WTC11 (cell line): Measurements from ENCODE around the gene ARHGAP8. TPM values are rescaled to one million over a fixed set of nuclear protein-coding genes. Genes with fewer than 3 reads are reported as not detected.

Experiments used
- ATAC-seq: fragments of 200-7000 bp; cut with Tn5 transposase; 2 replicates; pipeline ENCODE4 v1.10.0; 2021; ENCODE audit warnings: mild to moderate bottlenecking, moderate library complexity
- CTCF ChIA-PET: fragments of 300-600 bp; sonication (Branson Sonifier 250); formaldehyde crosslinking; loops from one replicate; lab custom pipeline; 2021; ENCODE audit warnings: antibody characterized with exemption; lab: Charles Lee
- POLR2A ChIA-PET: fragments of 350-600 bp; sonication (Branson Sonifier 250); formaldehyde crosslinking; loops from one replicate; lab custom pipeline; 2021; ENCODE audit warnings: antibody characterized with exemption; lab: Charles Lee
- DNase-seq: peaks from one replicate; pipeline ENCODE4 v3.0.0; 2021; ENCODE audit warnings: low spot score
- H3K27ac Mint-ChIP-seq: 2 replicates; pipeline ENCODE4 v1.8.0; 2021; ENCODE audit warnings: mixed read lengths
- H3K27me3 Mint-ChIP-seq: 2 replicates; pipeline ENCODE4 v1.8.0; 2021; ENCODE audit warnings: low read depth, mild to moderate bottlenecking, moderate library complexity, mixed read lengths
- H3K36me3 Mint-ChIP-seq: 2 replicates; pipeline ENCODE4 v1.8.0; 2021; ENCODE audit warnings: mixed read lengths
- H3K4me1 Mint-ChIP-seq: 2 replicates; pipeline ENCODE4 v1.8.0; 2022; ENCODE audit warnings: mixed read lengths
- H3K4me3 Mint-ChIP-seq: 2 replicates; pipeline ENCODE4 v1.8.0; 2021; ENCODE audit warnings: mild to moderate bottlenecking, moderate library complexity, mixed read lengths
- H3K9me3 Mint-ChIP-seq: 2 replicates; pipeline ENCODE4 v1.8.0; 2021; ENCODE audit warnings: mixed read lengths
- FOXK1 ChIP-seq: sonication (generic); formaldehyde crosslinking; IDR thresholded peaks from 2 replicates; pipeline ENCODE4 v1.8.0; 2022; ENCODE audit warnings: mild to moderate bottlenecking, moderate library complexity, missing genetic modification reagents
- FOXP1 ChIP-seq: sonication (generic); formaldehyde crosslinking; IDR thresholded peaks from 2 replicates; pipeline ENCODE4 v1.8.0; 2022; ENCODE audit warnings: missing genetic modification reagents, mild to moderate bottlenecking, moderate library complexity, borderline replicate concordance
- MAX ChIP-seq: sonication (generic); formaldehyde crosslinking; IDR thresholded peaks from 2 replicates; pipeline ENCODE4 v1.8.0; 2022; ENCODE audit warnings: mild to moderate bottlenecking, missing genetic modification reagents
- NFYB ChIP-seq: sonication (generic); formaldehyde crosslinking; conservative IDR thresholded peaks from 2 replicates; pipeline ENCODE4 v1.8.0; 2022; ENCODE audit warnings: low read depth, missing genetic modification reagents
- NR3C1 ChIP-seq: sonication (generic); formaldehyde crosslinking; conservative IDR thresholded peaks from 2 replicates; pipeline ENCODE4 v1.8.1; 2023; ENCODE audit warnings: low read depth, mild to moderate bottlenecking, missing genetic modification reagents
- SP1 ChIP-seq: sonication (generic); formaldehyde crosslinking; conservative IDR thresholded peaks from 2 replicates; pipeline ENCODE4 v1.8.1; 2022; ENCODE audit warnings: missing genetic modification reagents
- TEAD4 ChIP-seq: sonication (generic); formaldehyde crosslinking; IDR thresholded peaks from 2 replicates; pipeline ENCODE4 v1.8.0; 2022; ENCODE audit warnings: mild to moderate bottlenecking, missing genetic modification reagents
- USF2 ChIP-seq: sonication (generic); formaldehyde crosslinking; IDR thresholded peaks from 2 replicates; pipeline ENCODE4 v1.8.1; 2023; ENCODE audit warnings: mild to moderate bottlenecking, missing genetic modification reagents, moderate library complexity
- ZNF121 ChIP-seq: sonication (generic); formaldehyde crosslinking; IDR thresholded peaks from 2 replicates; pipeline ENCODE4 v1.8.0; 2023; ENCODE audit warnings: missing genetic modification reagents
- ZNF317 ChIP-seq: sonication (generic); formaldehyde crosslinking; IDR thresholded peaks from 2 replicates; pipeline ENCODE4 v1.8.1; 2023; ENCODE audit warnings: low read depth, mild to moderate bottlenecking, moderate library complexity, missing genetic modification reagents, borderline replicate concordance
- total RNA-seq: library from RNA; stranded (reverse); gene quantifications from 3 replicates; pipeline ENCODE4 v1.2.3, GENCODE V29; 2021
- TF ChIP-seq, protein P1 (sequence below): sonication (generic); formaldehyde crosslinking; IDR thresholded peaks from 2 replicates; pipeline ENCODE4 v1.8.0; 2023; ENCODE audit warnings: mild to moderate bottlenecking, missing genetic modification reagents
- TF ChIP-seq, protein P2 (sequence below): fragments of 250-450 bp; sonication (Bioruptor Pico); conservative IDR thresholded peaks from 2 replicates; pipeline ENCODE4 v1.9.0; 2021; ENCODE audit warnings: mild to moderate bottlenecking
- TF ChIP-seq, protein P3 (sequence below): sonication (generic); formaldehyde crosslinking; IDR thresholded peaks from 2 replicates; pipeline ENCODE4 v1.8.0; 2022; ENCODE audit warnings: mild to moderate bottlenecking, missing genetic modification reagents
- TF ChIP-seq, protein P4 (sequence below): fragments of 250-450 bp; sonication (Bioruptor Pico); IDR thresholded peaks from 2 replicates; pipeline ENCODE4 v1.9.0; 2021; ENCODE audit warnings: moderate library complexity, mild to moderate bottlenecking, inconsistent platforms, borderline replicate concordance
- TF ChIP-seq, protein P5 (sequence below): fragments of 250-450 bp; sonication (Bioruptor Pico); IDR thresholded peaks from 2 replicates; pipeline ENCODE4 v1.9.0; 2021; ENCODE audit warnings: mild to moderate bottlenecking

The ARHGAP8 gene
- total RNA-seq, 1 experiment from 2014 or later, result 61.4 TPM

DNA sequence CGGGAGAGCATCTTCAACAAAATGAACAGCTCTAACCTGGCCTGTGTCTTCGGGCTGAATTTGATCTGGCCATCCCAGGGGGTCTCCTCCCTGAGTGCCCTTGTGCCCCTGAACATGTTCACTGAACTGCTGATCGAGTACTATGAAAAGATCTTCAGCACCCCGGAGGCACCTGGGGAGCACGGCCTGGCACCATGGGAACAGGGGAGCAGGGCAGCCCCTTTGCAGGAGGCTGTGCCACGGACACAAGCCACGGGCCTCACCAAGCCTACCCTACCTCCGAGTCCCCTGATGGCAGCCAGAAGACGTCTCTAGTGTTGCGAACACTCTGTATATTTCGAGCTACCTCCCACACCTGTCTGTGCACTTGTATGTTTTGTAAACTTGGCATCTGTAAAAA, 109.9 kb downstream of the ARHGAP8 start (continued):
- no peak for TF ChIP-seq NR3C1 (CRISPR knock-in tag)
- no peak for TF ChIP-seq ZNF317 (CRISPR knock-in tag)
- TF ChIP-seq MAX (CRISPR knock-in tag), result no peak

DNA sequence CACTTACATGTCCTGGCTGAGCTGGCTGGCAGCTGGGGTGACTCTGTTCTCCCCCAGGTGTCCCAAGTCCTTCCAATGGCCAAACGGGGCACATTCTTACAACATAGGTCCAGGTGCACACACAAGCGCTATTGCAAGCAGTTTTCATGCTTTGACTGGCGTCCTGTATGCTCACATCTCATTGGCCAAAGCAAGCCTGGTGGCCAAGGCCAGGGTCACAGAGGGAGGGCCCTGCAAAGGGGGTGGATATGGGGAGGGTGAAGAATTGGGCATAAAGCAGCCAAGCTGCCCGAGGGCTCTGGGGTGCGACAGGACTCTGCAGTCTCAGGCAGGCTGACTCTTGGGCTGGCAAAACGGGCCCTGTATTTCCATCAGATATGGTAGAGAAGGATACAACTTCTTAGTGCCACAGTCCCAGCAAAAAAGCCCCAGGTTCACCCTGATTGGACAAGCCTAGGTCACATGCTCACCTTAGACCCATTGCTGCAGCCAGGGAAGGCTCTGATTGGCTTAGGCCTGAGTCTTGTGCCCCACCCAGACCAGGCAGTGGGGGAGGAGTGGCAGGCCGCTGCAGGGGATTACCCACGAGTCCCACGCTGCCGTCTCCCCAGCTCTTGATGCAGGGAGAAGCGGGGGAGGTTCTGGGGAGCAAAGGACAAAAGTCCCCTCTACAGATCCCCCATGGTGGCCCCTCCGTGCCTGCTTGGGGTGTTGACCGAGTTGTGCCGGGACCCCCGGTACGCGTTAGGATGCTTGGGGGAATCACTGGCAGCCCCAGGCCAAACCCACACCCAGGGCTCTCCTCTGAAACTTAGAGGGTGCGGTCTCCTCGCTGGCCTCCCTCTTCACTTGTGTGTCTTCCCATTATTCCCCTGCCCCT, 110.8 kb downstream of the ARHGAP8 start:
- CTCF ChIA-PET, result no interaction called here
- H3K36me3 Mint-ChIP-seq, result peaks cover 8% of the 10 kb centered on the region
- peak; percentile 76 for ATAC-seq

DNA sequence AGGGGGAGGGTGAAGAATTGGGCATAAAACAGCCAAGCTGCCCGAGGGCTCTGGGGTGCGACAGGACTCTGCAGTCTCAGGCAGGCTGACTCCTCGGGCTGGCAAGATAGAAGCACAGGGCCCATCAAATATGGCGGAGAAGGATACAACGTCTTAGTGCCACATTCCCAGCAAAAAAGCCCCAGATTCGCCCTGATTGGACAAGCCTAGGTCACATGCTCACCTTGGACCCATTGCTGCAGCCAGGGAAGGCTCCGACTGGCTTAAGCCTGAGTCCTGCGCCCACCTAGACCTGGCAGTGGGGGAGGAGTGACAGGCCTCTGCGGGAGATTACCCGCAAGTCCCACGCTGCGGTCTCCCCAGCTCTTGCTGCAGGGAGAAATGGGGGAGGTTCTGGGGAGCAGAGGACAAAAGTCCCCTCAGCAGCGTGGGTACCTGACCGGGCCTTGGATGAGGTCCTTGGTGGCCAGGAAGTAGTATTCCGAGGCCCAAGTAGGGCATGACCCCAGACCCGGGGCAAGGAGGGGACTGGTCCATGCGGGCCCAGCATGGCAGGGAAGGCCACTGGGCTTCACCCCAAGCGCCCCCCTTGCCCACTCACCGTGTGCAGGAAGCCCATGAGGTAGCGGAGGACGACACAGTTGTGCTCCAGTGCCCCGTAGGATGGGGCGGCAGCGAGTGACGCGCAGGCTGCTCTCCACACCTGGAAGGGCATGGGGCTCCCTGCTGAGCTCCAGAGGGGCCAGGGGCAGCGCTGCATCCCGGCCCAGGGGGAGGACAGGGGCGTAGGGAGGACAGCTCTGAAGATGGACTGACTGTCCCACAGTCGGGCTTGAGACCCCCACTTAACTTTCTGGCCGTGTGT, 113.0 kb downstream of the ARHGAP8 start:
- no peak overlapping the region for H3K27ac Mint-ChIP-seq
- no peak overlapping the region for H3K4me3 Mint-ChIP-seq
- no peak for ATAC-seq
- ChIA-PET POLR2A (no interaction called here), CTCF (no interaction called here)
- no peak for DNase-seq
- no peaks in the 10 kb centered on the region; the same call in 1 of the 2 replicates for H3K27me3 Mint-ChIP-seq
- peaks cover 16% of the 10 kb centered on the region for H3K4me1 Mint-ChIP-seq
- TF ChIP-seq TEAD4 (no peak), FOXP1 (no peak), NFYB (CRISPR knock-in tag) (0 out of 2 replicates have a peak, but pooled peaks have one; percentile 6), ZNF121 (CRISPR knock-in tag) (no peak), USF2 (CRISPR knock-in tag) (peak; percentile 64)
- TF ChIP-seq, protein P1, sequence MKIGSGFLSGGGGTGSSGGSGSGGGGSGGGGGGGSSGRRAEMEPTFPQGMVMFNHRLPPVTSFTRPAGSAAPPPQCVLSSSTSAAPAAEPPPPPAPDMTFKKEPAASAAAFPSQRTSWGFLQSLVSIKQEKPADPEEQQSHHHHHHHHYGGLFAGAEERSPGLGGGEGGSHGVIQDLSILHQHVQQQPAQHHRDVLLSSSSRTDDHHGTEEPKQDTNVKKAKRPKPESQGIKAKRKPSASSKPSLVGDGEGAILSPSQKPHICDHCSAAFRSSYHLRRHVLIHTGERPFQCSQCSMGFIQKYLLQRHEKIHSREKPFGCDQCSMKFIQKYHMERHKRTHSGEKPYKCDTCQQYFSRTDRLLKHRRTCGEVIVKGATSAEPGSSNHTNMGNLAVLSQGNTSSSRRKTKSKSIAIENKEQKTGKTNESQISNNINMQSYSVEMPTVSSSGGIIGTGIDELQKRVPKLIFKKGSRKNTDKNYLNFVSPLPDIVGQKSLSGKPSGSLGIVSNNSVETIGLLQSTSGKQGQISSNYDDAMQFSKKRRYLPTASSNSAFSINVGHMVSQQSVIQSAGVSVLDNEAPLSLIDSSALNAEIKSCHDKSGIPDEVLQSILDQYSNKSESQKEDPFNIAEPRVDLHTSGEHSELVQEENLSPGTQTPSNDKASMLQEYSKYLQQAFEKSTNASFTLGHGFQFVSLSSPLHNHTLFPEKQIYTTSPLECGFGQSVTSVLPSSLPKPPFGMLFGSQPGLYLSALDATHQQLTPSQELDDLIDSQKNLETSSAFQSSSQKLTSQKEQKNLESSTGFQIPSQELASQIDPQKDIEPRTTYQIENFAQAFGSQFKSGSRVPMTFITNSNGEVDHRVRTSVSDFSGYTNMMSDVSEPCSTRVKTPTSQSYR (CRISPR knock-in tag), result no peak
- TF ChIP-seq, protein P2, sequence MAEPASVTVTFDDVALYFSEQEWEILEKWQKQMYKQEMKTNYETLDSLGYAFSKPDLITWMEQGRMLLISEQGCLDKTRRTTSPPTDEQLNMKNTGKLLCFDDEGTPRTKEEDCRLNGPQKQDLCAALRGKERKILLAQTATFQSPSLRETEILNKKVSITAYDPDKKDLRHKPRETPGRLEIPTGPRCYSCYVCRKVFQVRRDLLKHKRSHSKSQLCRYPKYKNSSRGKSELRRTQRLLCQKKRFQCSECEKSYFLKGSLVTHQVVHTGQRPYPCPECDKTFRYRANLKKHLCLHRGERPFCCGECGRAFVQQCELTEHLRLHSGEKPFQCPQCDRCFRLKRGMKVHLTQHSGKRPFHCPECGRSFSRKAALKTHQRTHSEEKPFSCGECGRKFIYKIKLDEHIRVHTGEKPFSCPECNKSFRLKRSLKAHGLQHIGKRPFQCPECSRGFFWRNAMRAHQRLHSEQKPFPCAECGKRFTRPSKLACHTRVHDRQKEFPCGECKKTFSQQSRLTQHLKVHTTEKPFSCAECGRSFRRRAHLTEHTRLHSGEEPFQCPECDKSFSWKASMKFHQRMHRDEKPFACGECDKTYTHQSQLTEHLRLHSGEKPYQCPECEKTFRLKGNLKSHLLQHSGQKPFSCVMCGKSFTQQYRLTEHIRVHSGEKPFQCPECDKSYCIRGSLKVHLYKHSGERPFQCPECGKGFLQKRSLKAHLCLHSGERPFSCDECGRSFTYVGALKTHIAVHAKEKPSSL, result no peak
- TF ChIP-seq, protein P3, sequence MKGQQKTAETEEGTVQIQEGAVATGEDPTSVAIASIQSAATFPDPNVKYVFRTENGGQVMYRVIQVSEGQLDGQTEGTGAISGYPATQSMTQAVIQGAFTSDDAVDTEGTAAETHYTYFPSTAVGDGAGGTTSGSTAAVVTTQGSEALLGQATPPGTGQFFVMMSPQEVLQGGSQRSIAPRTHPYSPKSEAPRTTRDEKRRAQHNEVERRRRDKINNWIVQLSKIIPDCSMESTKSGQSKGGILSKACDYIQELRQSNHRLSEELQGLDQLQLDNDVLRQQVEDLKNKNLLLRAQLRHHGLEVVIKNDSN (CRISPR knock-in tag), result peak; percentile 19; the same call in 1 of the 2 replicates
- TF ChIP-seq, protein P4, sequence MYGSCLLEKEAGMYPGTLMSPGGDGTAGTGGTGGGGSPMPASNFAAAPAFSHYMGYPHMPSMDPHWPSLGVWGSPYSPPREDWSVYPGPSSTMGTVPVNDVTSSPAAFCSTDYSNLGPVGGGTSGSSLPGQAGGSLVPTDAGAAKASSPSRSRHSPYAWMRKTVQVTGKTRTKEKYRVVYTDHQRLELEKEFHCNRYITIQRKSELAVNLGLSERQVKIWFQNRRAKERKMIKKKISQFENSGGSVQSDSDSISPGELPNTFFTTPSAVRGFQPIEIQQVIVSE (CRISPR knock-in tag), result no peak
- peaks cover 8% of the 10 kb centered on the region for H3K36me3 Mint-ChIP-seq
- H3K9me3 Mint-ChIP-seq, result 0 out of 2 replicates have a peak, but pooled peaks cover 3% of the 10 kb centered on the region

More for the DNA sequence above, 110.8 kb downstream of the ARHGAP8 start:
- H3K9me3 Mint-ChIP-seq, result 0 out of 2 replicates have a peak, but pooled peaks cover 3% of the 10 kb centered on the region
- POLR2A ChIA-PET, result interaction anchor here (0.6 kb wide), 1 partner anchor 1139 kb away, joined by 4 read pairs; no protein-coding TSS in a partner anchor
- H3K4me3 Mint-ChIP-seq, result no peak overlapping the region
- no peaks in the 10 kb centered on the region for H3K27me3 Mint-ChIP-seq
- no peak overlapping the region for H3K27ac Mint-ChIP-seq
- peak; percentile 32 for DNase-seq
- H3K4me1 Mint-ChIP-seq, result 0 out of 2 replicates have a peak, but pooled peaks cover 3% of the 10 kb centered on the region
- TF ChIP-seq SP1 (CRISPR knock-in tag) (no peak), USF2 (CRISPR knock-in tag) (peak; percentile 87), NFYB (CRISPR knock-in tag) (peak; percentile 69), FOXK1 (CRISPR knock-in tag) (no peak)
- TF ChIP-seq, protein P5, sequence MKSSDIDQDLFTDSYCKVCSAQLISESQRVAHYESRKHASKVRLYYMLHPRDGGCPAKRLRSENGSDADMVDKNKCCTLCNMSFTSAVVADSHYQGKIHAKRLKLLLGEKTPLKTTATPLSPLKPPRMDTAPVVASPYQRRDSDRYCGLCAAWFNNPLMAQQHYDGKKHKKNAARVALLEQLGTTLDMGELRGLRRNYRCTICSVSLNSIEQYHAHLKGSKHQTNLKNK (CRISPR knock-in tag), result no peak
- TF ChIP-seq, protein P3 (CRISPR knock-in tag), result peak; percentile 86
- TF ChIP-seq, all 79 proteins: peak for 3
